Measurements from ENCODE around the gene MMS19.
"Not testable (repeated sequence)": the region's sequence is repeated elsewhere in the genome, so short reads cannot be mapped to it uniquely, and the experiment has no call there.

MMS19 gene

GRCh38 chr10:97502916-97503315, 4.7 kb upstream of the MMS19 start:
- DNase-seq: no peak

GRCh38 chr10:97500297-97500575, 2.0 kb upstream of the MMS19 start:
- no peak for DNase-seq

GRCh38 chr10:97499561-97500296, 1.5 kb upstream of the MMS19 start:
- no peak for DNase-seq

- DNase-seq: peak; percentile 65
Measured at GRCh38 chr10:97498841-97499560, 779 bp upstream of the MMS19 start, which contains the start of gene UBTD1. TSS of gene UBTD1 (plus strand) at chr10:97498924. CDS start at chr10:97499204, 280 bp downstream.

- peak; percentile 62 for DNase-seq
Measured at GRCh38 chr10:97497572-97498075, 598 bp downstream of the MMS19 start.

- peak; percentile 38 for DNase-seq
Measured at GRCh38 chr10:97494863-97495506, 3.2 kb downstream of the MMS19 start.

- no peak for DNase-seq
Measured at GRCh38 chr10:97494151-97494550, 4.1 kb downstream of the MMS19 start.

GRCh38 chr10:97490592-97490991, 7.6 kb downstream of the MMS19 start:
- no peak for DNase-seq

- no peak for DNase-seq
Measured at GRCh38 chr10:97485647-97486281, 12.5 kb downstream of the MMS19 start.

- DNase-seq: no peak
Measured at GRCh38 chr10:97483921-97484320, 14.3 kb downstream of the MMS19 start.

GRCh38 chr10:97483506-97483905, 14.7 kb downstream of the MMS19 start:
- DNase-seq: no peak

GRCh38 chr10:97482381-97482780, 15.8 kb downstream of the MMS19 start:
- DNase-seq: no peak

- no peak for DNase-seq
Measured at GRCh38 chr10:97481071-97481470, 17.2 kb downstream of the MMS19 start.

- no peak for DNase-seq
Measured at GRCh38 chr10:97479939-97480338, 18.3 kb downstream of the MMS19 start.

GRCh38 chr10:97479410-97479809, 18.8 kb downstream of the MMS19 start:
- DNase-seq: not testable (repeated sequence)

- DNase-seq: no peak
Measured at GRCh38 chr10:97475936-97476594, 22.2 kb downstream of the MMS19 start.

- no peak for DNase-seq
Measured at GRCh38 chr10:97474918-97475317, 23.3 kb downstream of the MMS19 start.

- not testable (repeated sequence) for DNase-seq
Measured at GRCh38 chr10:97468781-97469180, 29.4 kb downstream of the MMS19 start.

GRCh38 chr10:97468162-97468561, 30.1 kb downstream of the MMS19 start:
- no peak for DNase-seq

GRCh38 chr10:97466755-97467154, 31.5 kb downstream of the MMS19 start:
- no peak for DNase-seq

- no peak for DNase-seq
Measured at GRCh38 chr10:97465982-97466381, 32.2 kb downstream of the MMS19 start.

GRCh38 chr10:97464226-97464625, 34.0 kb downstream of the MMS19 start:
- no peak for DNase-seq

All from activated T-cell treated with anti-CD3 and anti-CD28 coated beads, Interleukin-2, amount 50 U/mL, for 1 hour (primary cell).